Astrocyte (in vitro differentiated cells and primary cell): ENCODE results near the gene ZFHX3. TPM values are rescaled to one million over a fixed set of nuclear protein-coding genes. Genes with fewer than 3 reads are reported as not detected.

Source experiments
- DNase-seq: peaks from one replicate; pipeline ENCODE4 v3.0.0-alpha.2; 2010; ENCODE audit warnings: low read depth
- FAIRE-seq: peaks from 2 replicates; lab custom pipeline; 2011; peaks lifted over from hg19 to GRCh38; lab: Jason Lieb, UNC
- H2AFZ ChIP-seq: 2 replicates; pipeline ENCODE4 v1.6.0; 2012; ENCODE audit warnings: low read depth, low read length, inconsistent platforms
- H3K27ac ChIP-seq: 2 replicates; pipeline ENCODE4 v1.5.1; 2011; ENCODE audit warnings: low read depth, low read length, inconsistent platforms
- H3K27me3 ChIP-seq: 2 replicates; pipeline ENCODE4 v1.6.0; 2011; ENCODE audit warnings: low read length, inconsistent platforms; ENCODE audit not compliant: insufficient read depth
- H3K36me3 ChIP-seq: 2 replicates; pipeline ENCODE4 v1.5.1; 2011; ENCODE audit warnings: low read length, inconsistent platforms; ENCODE audit not compliant: insufficient read depth
- H3K4me1 ChIP-seq: 2 replicates; pipeline ENCODE4 v1.5.1; 2011; ENCODE audit warnings: low read length, inconsistent platforms; ENCODE audit not compliant: insufficient read depth
- H3K4me2 ChIP-seq: 2 replicates; pipeline ENCODE4 v1.6.0; 2012; ENCODE audit warnings: low read length, inconsistent platforms
- H3K4me3 ChIP-seq: 2 replicates; pipeline ENCODE4 v1.5.1; 2011; ENCODE audit warnings: low read depth, mild to moderate bottlenecking, low read length, inconsistent platforms; ENCODE audit not compliant: insufficient read depth
- H3K79me2 ChIP-seq: 2 replicates; pipeline ENCODE4 v1.6.0; 2012; ENCODE audit warnings: mild to moderate bottlenecking, low read length, inconsistent platforms; ENCODE audit not compliant: insufficient read depth
- H3K9ac ChIP-seq: 2 replicates; pipeline ENCODE4 v1.6.0; 2012; ENCODE audit warnings: mild to moderate bottlenecking, low read length, inconsistent platforms
- H3K9me3 ChIP-seq: 2 replicates; pipeline ENCODE4 v1.5.1; 2012; ENCODE audit warnings: low read depth, mild to moderate bottlenecking, low read length, inconsistent platforms; ENCODE audit not compliant: insufficient read depth
- H4K20me1 ChIP-seq: 2 replicates; pipeline ENCODE4 v1.6.0; 2012; ENCODE audit warnings: low read length, inconsistent platforms; ENCODE audit not compliant: insufficient read depth
- H3K27ac Mint-ChIP-seq: one replicate; pipeline ENCODE4 v1.8.0; 2021; ENCODE audit warnings: mild to moderate bottlenecking, mixed read lengths; ENCODE audit not compliant: unreplicated experiment
- H3K27me3 Mint-ChIP-seq: one replicate; pipeline ENCODE4 v1.8.0; 2021; ENCODE audit warnings: low read depth, mixed read lengths; ENCODE audit not compliant: unreplicated experiment
- H3K36me3 Mint-ChIP-seq: one replicate; pipeline ENCODE4 v1.8.0; 2021; ENCODE audit warnings: low read depth, mixed read lengths; ENCODE audit not compliant: unreplicated experiment
- H3K4me1 Mint-ChIP-seq: one replicate; pipeline ENCODE4 v1.8.0; 2021; ENCODE audit warnings: low read depth, mixed read lengths; ENCODE audit not compliant: unreplicated experiment
- H3K4me3 Mint-ChIP-seq: one replicate; pipeline ENCODE4 v1.8.0; 2021; ENCODE audit warnings: mild to moderate bottlenecking, moderate library complexity, mixed read lengths; ENCODE audit not compliant: unreplicated experiment
- H3K9me3 Mint-ChIP-seq: one replicate; pipeline ENCODE4 v1.8.0; 2021; ENCODE audit warnings: mild to moderate bottlenecking, mixed read lengths; ENCODE audit not compliant: unreplicated experiment
- CTCF ChIP-seq: IDR thresholded peaks from 2 replicates; pipeline ENCODE4 v1.5.1; 2011; ENCODE audit warnings: low read depth, mild to moderate bottlenecking, inconsistent platforms, low read length, moderate library complexity; ENCODE audit not compliant: insufficient read depth
- EZH2 ChIP-seq: IDR thresholded peaks from 2 replicates; pipeline ENCODE4 v1.6.1; 2012; ENCODE audit warnings: mild to moderate bottlenecking, low read length, inconsistent platforms; ENCODE audit not compliant: insufficient read depth
- total RNA-seq: library from RNA; stranded (reverse); gene quantifications from 2 replicates; pipeline ENCODE4 v1.2.1, GENCODE V29; 2021

Gene ZFHX3
- total RNA-seq, 1 donor from 2014 or later = 19.7 TPM

GRCh38 chr16:72970656-72971055 is 77.3 kb downstream of the ZFHX3 start:
- Histone ChIP-seq H3K4me3 (no peak overlapping the region), H2AFZ (no peak overlapping the region), H3K9ac (no peak overlapping the region), H3K79me2 (peaks cover 76% of the 10 kb centered on the region), H3K27ac (no peak overlapping the region), H3K27me3 (no peaks in the 10 kb centered on the region), H3K9me3 (no peaks in the 10 kb centered on the region), H4K20me1 (peaks cover 77% of the 10 kb centered on the region), H3K4me2 (no peak overlapping the region), H3K36me3 (no peaks in the 10 kb centered on the region), H3K4me1 (no peaks in the 10 kb centered on the region)
- Mint-ChIP-seq H3K4me1 (no peaks in the 10 kb centered on the region), H3K4me3 (no peak overlapping the region), H3K9me3 (no peaks in the 10 kb centered on the region), H3K27me3 (no peaks in the 10 kb centered on the region), H3K27ac (no peak overlapping the region), H3K36me3 (peaks cover 5% of the 10 kb centered on the region)
- FAIRE-seq = no peak
- TF ChIP-seq CTCF (no peak), EZH2 (no peak)
- DNase-seq = no peak

GRCh38 chr16:72969812-72970211 is 78.1 kb downstream of the ZFHX3 start:
- no peaks in the 10 kb centered on the region for H3K27me3 Mint-ChIP-seq
- no peak overlapping the region for H3K4me2 ChIP-seq
- peaks cover 69% of the 10 kb centered on the region for H4K20me1 ChIP-seq
- H3K36me3 ChIP-seq = no peaks in the 10 kb centered on the region
- TF ChIP-seq CTCF = no peak
- TF ChIP-seq EZH2 = no peak
- no peaks in the 10 kb centered on the region for H3K27me3 ChIP-seq
- no peak overlapping the region for H2AFZ ChIP-seq
- H3K9me3 ChIP-seq = no peaks in the 10 kb centered on the region
- no peaks in the 10 kb centered on the region for H3K9me3 Mint-ChIP-seq
- H3K9ac ChIP-seq = no peak overlapping the region
- no peak overlapping the region for H3K4me3 ChIP-seq
- H3K27ac ChIP-seq = no peak overlapping the region
- H3K79me2 ChIP-seq = peaks cover 76% of the 10 kb centered on the region
- FAIRE-seq (no peak), DNase-seq (no peak)
- H3K36me3 Mint-ChIP-seq = peaks cover 5% of the 10 kb centered on the region
- no peak overlapping the region for H3K27ac Mint-ChIP-seq
- H3K4me1 Mint-ChIP-seq = no peaks in the 10 kb centered on the region
- H3K4me1 ChIP-seq = no peaks in the 10 kb centered on the region
- H3K4me3 Mint-ChIP-seq = no peak overlapping the region

GRCh38 chr16:72969146-72969545 is 78.8 kb downstream of the ZFHX3 start:
- Histone ChIP-seq H4K20me1 (peaks cover 69% of the 10 kb centered on the region), H2AFZ (no peak overlapping the region), H3K4me3 (no peak overlapping the region), H3K9ac (no peak overlapping the region), H3K36me3 (no peaks in the 10 kb centered on the region), H3K27ac (no peak overlapping the region), H3K4me1 (no peaks in the 10 kb centered on the region), H3K79me2 (peaks cover 74% of the 10 kb centered on the region), H3K9me3 (no peaks in the 10 kb centered on the region), H3K4me2 (no peak overlapping the region), H3K27me3 (no peaks in the 10 kb centered on the region)
- Mint-ChIP-seq H3K27ac (no peak overlapping the region), H3K9me3 (no peaks in the 10 kb centered on the region), H3K27me3 (no peaks in the 10 kb centered on the region), H3K36me3 (peaks cover 5% of the 10 kb centered on the region), H3K4me1 (peaks cover 1% of the 10 kb centered on the region), H3K4me3 (no peak overlapping the region)
- FAIRE-seq = no peak
- DNase-seq = no peak
- no peak for TF ChIP-seq CTCF
- no peak for TF ChIP-seq EZH2
